ENCODE measurements around the gene TYRO3.

TYRO3 gene

DNA sequence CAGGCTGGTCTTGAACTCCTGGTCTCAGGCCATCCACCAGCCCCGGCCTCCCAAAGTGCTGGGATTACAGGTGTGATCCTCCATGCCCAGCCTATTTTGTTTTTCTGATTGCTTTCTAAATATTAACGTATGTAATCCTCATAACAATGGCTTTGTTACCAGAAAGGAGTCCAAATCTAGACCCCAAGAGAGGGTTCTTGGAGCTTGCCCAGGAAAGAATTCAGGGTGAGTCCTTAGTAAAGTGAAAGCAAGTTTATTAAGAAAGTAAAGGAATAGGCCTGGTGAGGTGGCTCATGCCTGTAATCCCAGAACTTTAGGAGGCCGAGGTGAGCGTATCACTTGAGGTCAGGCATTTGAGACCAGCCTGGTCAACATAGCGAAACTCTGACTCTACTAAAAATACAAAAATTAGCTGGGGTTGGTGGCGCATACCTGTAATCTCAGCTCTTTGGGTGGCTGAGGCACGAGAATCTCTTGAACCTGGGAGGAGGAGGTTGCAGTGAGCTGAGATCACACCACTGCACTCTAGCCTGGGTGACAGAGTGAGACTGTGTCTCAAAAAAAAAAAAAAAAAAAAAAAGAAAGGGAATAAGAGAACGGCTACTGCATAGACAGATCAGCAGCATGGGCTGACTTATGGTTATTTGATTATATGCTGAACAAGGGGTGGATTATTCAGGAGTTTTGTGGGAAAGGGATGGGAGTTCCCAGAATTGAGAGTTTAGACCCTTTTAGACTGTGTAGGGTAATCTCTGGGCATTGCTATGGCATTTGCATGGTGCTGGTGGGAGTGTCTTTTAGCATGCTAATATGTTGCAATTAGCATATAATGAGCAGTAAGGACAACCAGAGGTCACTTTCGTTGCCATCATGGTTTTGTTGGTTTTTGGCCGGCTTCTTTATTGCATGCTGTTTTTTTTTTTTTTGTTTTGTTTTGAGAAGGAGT is 36.1 kb downstream of the TYRO3 start:
- H3K27ac ChIP-seq (replicated peaks) = no peak overlapping the region
- no peak for TF ChIP-seq GABPA (IDR thresholded peaks at IDR 0.05; ENCODE audit: low read depth)
- TF ChIP-seq SPI1 (IDR thresholded peaks at IDR 0.05; ENCODE audit: borderline replicate concordance, low read depth) = no peak
- no peak for TF ChIP-seq POLR2AphosphoS5 (IDR thresholded peaks at IDR 0.05; ENCODE audit: low read depth)
- TF ChIP-seq, protein P1, sequence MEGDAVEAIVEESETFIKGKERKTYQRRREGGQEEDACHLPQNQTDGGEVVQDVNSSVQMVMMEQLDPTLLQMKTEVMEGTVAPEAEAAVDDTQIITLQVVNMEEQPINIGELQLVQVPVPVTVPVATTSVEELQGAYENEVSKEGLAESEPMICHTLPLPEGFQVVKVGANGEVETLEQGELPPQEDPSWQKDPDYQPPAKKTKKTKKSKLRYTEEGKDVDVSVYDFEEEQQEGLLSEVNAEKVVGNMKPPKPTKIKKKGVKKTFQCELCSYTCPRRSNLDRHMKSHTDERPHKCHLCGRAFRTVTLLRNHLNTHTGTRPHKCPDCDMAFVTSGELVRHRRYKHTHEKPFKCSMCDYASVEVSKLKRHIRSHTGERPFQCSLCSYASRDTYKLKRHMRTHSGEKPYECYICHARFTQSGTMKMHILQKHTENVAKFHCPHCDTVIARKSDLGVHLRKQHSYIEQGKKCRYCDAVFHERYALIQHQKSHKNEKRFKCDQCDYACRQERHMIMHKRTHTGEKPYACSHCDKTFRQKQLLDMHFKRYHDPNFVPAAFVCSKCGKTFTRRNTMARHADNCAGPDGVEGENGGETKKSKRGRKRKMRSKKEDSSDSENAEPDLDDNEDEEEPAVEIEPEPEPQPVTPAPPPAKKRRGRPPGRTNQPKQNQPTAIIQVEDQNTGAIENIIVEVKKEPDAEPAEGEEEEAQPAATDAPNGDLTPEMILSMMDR (IDR thresholded peaks at IDR 0.05; ENCODE audit: insufficient read depth, low read length) = no peak
- TF ChIP-seq, protein P2, sequence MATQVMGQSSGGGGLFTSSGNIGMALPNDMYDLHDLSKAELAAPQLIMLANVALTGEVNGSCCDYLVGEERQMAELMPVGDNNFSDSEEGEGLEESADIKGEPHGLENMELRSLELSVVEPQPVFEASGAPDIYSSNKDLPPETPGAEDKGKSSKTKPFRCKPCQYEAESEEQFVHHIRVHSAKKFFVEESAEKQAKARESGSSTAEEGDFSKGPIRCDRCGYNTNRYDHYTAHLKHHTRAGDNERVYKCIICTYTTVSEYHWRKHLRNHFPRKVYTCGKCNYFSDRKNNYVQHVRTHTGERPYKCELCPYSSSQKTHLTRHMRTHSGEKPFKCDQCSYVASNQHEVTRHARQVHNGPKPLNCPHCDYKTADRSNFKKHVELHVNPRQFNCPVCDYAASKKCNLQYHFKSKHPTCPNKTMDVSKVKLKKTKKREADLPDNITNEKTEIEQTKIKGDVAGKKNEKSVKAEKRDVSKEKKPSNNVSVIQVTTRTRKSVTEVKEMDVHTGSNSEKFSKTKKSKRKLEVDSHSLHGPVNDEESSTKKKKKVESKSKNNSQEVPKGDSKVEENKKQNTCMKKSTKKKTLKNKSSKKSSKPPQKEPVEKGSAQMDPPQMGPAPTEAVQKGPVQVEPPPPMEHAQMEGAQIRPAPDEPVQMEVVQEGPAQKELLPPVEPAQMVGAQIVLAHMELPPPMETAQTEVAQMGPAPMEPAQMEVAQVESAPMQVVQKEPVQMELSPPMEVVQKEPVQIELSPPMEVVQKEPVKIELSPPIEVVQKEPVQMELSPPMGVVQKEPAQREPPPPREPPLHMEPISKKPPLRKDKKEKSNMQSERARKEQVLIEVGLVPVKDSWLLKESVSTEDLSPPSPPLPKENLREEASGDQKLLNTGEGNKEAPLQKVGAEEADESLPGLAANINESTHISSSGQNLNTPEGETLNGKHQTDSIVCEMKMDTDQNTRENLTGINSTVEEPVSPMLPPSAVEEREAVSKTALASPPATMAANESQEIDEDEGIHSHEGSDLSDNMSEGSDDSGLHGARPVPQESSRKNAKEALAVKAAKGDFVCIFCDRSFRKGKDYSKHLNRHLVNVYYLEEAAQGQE (IDR thresholded peaks at IDR 0.05; ENCODE audit: insufficient replicate concordance, low read depth) = no peak
- no peak for DNase-seq (ENCODE audit: low read depth in 1 of 2, low spot score in 1 of 2)
- no peak overlapping the region for H3K4me3 ChIP-seq (replicated peaks; ENCODE audit: insufficient read depth, low read length)
- H3K27me3 ChIP-seq (ENCODE audit: insufficient read depth, poor library complexity, severe bottlenecking) = peaks cover 2% of the 10 kb centered on the region

DNA sequence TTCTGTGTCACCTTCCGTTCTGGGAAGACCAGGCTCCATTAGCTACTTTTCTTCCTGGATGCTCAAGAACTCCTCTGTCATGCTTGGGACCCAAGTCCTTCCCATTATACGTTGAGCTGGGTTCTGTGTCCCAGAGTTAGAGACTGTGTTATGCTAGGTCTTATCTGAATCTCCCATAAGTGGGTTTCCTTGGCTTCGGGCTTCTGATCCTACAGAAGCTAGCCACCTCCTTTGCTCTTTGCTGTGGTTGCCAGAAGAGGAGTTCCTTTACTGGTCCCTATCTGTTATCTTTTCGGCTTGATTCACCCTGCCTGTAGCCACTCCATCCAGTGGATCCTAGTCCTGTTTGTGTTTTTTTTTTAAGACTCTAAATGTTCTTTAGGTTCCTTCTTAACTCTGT is 38.0 kb downstream of the TYRO3 start:
- TF ChIP-seq, protein P1 (IDR thresholded peaks at IDR 0.05; ENCODE audit: insufficient read depth, low read length) = no peak
- TF ChIP-seq SPI1 (IDR thresholded peaks at IDR 0.05; ENCODE audit: borderline replicate concordance, low read depth) (no peak), POLR2AphosphoS5 (IDR thresholded peaks at IDR 0.05; ENCODE audit: low read depth) (no peak)
- TF ChIP-seq, protein P2 (IDR thresholded peaks at IDR 0.05; ENCODE audit: insufficient replicate concordance, low read depth) = no peak
- Histone ChIP-seq H3K27ac (replicated peaks) (no peak overlapping the region), H3K27me3 (ENCODE audit: insufficient read depth, poor library complexity, severe bottlenecking) (no peaks in the 10 kb centered on the region), H3K4me3 (replicated peaks; ENCODE audit: insufficient read depth, low read length) (no peak overlapping the region)
- no peak for DNase-seq (ENCODE audit: low read depth in 1 of 2, low spot score in 1 of 2)

DNA sequence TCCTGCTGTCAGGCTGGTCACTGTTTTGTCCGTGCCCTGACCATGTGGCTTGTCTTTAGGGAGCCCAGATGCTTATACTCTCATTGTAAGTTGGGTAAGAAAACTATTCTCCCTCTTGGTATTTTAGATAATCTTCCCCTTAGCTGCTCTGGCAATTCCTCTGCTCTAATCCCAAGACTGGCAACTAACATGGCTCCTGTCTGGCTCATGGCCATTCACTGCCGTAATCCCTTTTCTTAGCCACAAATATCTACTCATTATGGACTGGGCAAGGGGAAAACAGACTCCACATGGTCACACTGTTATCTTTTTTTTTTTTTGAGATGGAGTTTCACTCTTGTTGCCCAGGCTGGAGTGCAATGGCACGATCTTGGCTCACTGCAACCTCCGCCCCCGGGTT is 38.8 kb downstream of the TYRO3 start:
- no peak for DNase-seq (ENCODE audit: low read depth in 1 of 2, low spot score in 1 of 2)
- no peaks in the 10 kb centered on the region for H3K27me3 ChIP-seq (ENCODE audit: insufficient read depth, poor library complexity, severe bottlenecking)
- H3K27ac ChIP-seq (replicated peaks) = no peak overlapping the region
- no peak overlapping the region for H3K4me3 ChIP-seq (replicated peaks; ENCODE audit: insufficient read depth, low read length)
- TF ChIP-seq, protein P1 (IDR thresholded peaks at IDR 0.05; ENCODE audit: insufficient read depth, low read length) = no peak
- TF ChIP-seq, protein P2 (IDR thresholded peaks at IDR 0.05; ENCODE audit: insufficient replicate concordance, low read depth) = no peak
- TF ChIP-seq GABPA (IDR thresholded peaks at IDR 0.05; ENCODE audit: low read depth) = no peak
- TF ChIP-seq POLR2AphosphoS5 (IDR thresholded peaks at IDR 0.05; ENCODE audit: low read depth) = no peak
- no peak for TF ChIP-seq SPI1 (IDR thresholded peaks at IDR 0.05; ENCODE audit: borderline replicate concordance, low read depth)

Measured in HL-60 (cell line).